ENCODE measurements around the gene ZNF649. TPM values are rescaled to one million over a fixed set of nuclear protein-coding genes. Genes with fewer than 3 reads are reported as not detected.

ZNF649 gene
- 1 to 10 TPM; 7.2 to 7.4 TPM for total RNA-seq

DNA sequence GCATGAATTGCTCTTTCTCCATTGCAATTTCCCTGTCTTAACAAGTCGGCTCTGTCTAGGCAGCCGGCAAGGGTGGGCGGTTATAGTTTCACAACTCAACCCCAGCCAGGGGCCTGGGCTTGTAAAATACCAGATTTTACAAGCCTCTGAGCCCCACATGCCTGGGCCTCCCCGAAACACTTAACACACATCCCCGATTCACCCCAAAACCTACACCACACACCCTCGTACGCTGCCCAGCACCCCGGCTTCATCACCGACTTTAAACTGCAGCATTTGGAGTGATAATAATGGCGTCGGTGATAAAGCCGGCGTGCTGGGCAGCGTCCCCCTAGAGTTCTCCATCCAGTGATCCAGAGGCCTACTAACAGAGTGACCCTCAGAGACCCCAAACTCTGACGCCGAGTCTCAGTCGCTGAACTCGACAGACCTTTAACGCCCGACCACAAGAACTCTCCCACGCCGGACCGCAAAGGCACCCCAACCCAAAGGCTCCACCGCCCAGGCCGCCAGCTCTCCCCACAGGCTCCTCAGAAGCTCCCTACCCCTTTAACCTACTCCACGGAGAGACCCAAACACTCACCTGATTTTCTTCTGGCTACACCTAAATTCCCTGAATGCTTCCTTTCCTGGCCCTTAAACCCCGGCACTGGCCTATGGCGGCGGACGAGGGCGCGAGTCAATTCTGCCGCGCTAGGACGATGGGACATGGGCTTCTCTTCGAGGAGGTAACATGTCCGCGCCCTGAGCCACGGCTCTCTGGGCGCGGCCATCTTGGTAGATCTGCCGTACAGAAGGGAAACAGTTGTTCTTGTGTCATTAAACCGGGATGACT, at the start of gene ZNF649:
TSS of gene ZNF649 (minus strand) at position 687 of the 835 bp plus-strand sequence. CDS start 4,910 bp downstream, outside the sequence.
- H3K4me3 ChIP-seq = peak within 1 kb of the TSS; percentile 70 to 82
- H3K27me3 ChIP-seq = no peaks in the 10 kb centered on the region
- H3K9me3 ChIP-seq = peaks cover 0 to 10% of the 10 kb centered on the region in 2 donors
- H3K27ac ChIP-seq = peak within 1 kb of the TSS; percentile 84 to 86
- H3K36me3 ChIP-seq = peaks cover 7% of the 10 kb centered on the region
- TF ChIP-seq, protein P1, sequence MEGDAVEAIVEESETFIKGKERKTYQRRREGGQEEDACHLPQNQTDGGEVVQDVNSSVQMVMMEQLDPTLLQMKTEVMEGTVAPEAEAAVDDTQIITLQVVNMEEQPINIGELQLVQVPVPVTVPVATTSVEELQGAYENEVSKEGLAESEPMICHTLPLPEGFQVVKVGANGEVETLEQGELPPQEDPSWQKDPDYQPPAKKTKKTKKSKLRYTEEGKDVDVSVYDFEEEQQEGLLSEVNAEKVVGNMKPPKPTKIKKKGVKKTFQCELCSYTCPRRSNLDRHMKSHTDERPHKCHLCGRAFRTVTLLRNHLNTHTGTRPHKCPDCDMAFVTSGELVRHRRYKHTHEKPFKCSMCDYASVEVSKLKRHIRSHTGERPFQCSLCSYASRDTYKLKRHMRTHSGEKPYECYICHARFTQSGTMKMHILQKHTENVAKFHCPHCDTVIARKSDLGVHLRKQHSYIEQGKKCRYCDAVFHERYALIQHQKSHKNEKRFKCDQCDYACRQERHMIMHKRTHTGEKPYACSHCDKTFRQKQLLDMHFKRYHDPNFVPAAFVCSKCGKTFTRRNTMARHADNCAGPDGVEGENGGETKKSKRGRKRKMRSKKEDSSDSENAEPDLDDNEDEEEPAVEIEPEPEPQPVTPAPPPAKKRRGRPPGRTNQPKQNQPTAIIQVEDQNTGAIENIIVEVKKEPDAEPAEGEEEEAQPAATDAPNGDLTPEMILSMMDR (IDR thresholded peaks at IDR 0.05) = peak in 1 of 2 donors; percentile 23
- peaks cover 0 to 15% of the 10 kb centered on the region in 2 donors for H3K4me1 ChIP-seq
- DNase-seq (ENCODE audit: low spot score) = peak; percentile 83

DNA sequence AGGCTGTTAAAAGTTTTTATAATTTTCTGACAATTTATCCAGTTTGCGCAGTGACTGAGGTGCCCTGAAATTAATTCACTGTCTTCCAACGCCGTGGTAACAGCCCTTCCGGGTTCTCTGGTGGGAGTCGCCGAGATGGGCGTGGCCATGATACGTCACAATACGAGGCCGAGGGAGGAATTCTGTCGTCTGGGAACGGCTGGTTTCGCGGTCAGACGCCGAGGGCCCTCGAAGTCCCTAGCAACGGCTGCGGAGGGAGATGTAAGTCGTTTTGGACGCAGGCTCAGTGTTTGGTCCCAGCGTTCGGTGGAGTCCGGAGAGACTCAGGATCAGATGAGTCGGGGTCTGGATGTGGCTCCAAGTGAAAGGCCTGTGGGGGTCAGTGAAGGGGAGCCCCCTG, 44.2 kb upstream of the ZNF649 start:
- H3K27ac ChIP-seq = no peak overlapping the region
- peak overlapping the region; percentile 25 to 42 for H3K4me3 ChIP-seq
- H3K9me3 ChIP-seq = peaks cover 30 to 81% of the 10 kb centered on the region in 2 donors
- peaks cover 20% of the 10 kb centered on the region for H3K36me3 ChIP-seq
- DNase-seq (ENCODE audit: low spot score) = peak; percentile 59
- H3K4me1 ChIP-seq = no peaks in the 10 kb centered on the region
- TF ChIP-seq, protein P1 (IDR thresholded peaks at IDR 0.05) = no peak
- no peaks in the 10 kb centered on the region for H3K27me3 ChIP-seq

DNA sequence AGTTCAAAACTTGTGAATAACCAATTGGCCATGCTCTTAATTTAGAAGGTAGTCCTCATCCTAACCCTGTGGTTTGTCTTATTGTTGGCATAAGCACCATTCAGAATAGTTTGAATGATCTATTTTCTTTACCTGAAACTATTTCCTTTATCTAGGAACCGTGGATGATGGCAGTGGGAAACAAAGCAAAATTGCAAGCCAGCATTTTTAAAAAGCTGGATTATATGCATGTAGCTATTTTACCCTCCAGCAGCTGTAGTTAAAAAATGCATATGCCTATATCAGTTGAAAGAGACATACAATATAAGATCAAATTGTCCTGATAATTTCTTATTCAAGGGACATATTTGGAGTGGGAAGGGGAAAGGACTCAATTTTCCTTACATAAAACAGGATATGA, 41.8 kb upstream of the ZNF649 start:
- Histone ChIP-seq H3K27ac (no peak overlapping the region), H3K4me3 (no peak overlapping the region), H3K27me3 (no peaks in the 10 kb centered on the region), H3K36me3 (peaks cover 44% of the 10 kb centered on the region), H3K4me1 (no peaks in the 10 kb centered on the region), H3K9me3 (peaks cover 35 to 95% of the 10 kb centered on the region in 2 donors)
- TF ChIP-seq, protein P1 (IDR thresholded peaks at IDR 0.05) = no peak
- DNase-seq (ENCODE audit: low spot score) = no peak

DNA sequence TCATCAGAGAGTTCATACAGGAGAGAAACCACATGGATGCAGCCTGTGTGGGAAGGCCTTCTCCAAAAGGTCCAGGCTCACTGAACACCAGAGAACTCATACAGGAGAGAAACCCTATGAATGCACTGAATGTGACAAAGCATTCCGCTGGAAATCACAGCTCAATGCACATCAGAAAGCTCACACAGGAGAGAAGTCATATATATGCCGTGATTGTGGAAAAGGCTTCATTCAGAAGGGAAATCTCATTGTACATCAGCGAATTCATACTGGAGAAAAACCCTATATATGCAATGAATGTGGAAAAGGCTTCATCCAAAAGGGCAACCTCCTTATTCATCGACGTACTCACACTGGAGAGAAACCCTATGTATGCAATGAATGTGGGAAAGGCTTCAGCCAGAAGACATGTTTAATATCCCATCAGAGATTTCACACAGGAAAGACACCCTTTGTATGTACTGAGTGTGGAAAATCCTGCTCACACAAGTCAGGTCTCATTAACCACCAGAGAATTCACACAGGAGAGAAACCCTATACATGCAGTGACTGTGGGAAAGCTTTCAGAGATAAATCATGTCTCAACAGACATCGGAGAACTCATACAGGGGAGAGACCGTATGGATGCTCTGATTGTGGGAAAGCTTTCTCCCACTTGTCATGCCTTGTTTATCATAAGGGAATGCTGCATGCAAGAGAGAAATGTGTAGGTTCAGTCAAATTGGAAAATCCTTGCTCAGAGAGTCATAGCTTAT, 40.2 kb upstream of the ZNF649 start:
- no peak for DNase-seq (ENCODE audit: low spot score)
- TF ChIP-seq, protein P1 (IDR thresholded peaks at IDR 0.05) = no peak
- Histone ChIP-seq H3K4me3 (no peak overlapping the region), H3K9me3 (peaks cover 35 to 98% of the 10 kb centered on the region in 2 donors), H3K27ac (no peak overlapping the region), H3K4me1 (no peaks in the 10 kb centered on the region), H3K27me3 (no peaks in the 10 kb centered on the region), H3K36me3 (peaks cover 60% of the 10 kb centered on the region)

DNA sequence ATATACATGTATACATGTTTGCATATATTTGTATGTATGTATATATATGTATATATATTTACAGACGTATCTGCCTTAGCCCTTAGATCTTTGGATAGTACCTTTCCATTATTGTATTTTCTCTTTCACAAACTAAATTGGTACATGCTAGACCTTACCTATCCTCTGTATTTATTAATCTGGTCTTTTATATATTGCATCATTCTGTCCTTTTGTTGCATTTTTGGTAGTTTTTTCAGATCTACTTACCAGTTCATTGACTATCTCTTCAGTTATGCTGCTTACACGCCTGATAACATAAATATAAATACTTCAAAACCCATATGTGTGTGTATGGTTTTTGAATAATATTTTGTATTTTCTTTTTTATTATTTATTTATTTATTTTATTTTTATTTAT, 34.1 kb upstream of the ZNF649 start:
- H3K9me3 ChIP-seq = peaks cover 5 to 69% of the 10 kb centered on the region in 2 donors

More for the DNA sequence above, 34.1 kb upstream of the ZNF649 start:
- no peaks in the 10 kb centered on the region for H3K4me1 ChIP-seq
- no peaks in the 10 kb centered on the region for H3K27me3 ChIP-seq
- TF ChIP-seq, protein P1 (IDR thresholded peaks at IDR 0.05) = no peak
- DNase-seq (ENCODE audit: low spot score) = no peak
- H3K27ac ChIP-seq = no peak overlapping the region
- peaks cover 91% of the 10 kb centered on the region for H3K36me3 ChIP-seq
- no peak overlapping the region for H3K4me3 ChIP-seq
